T-helper 2 cell treated with Interferon-gamma antibody and Interleukin-4, amounts not matched to agents 5 μg/mL and 100 μg/mL, for 36 hours (primary cell): ENCODE data around the gene TJP3.

Experiments
- DNase-seq: peaks from one replicate; pipeline ENCODE4 v3.0.0; 2021; ENCODE audit warnings: low spot score
- H3K27ac Mint-ChIP-seq: one replicate; pipeline ENCODE4 v1.8.0; 2021; ENCODE audit warnings: mild to moderate bottlenecking, mixed read lengths
- H3K27me3 Mint-ChIP-seq: one replicate; pipeline ENCODE4 v1.8.0; 2021; ENCODE audit warnings: low read depth, mixed read lengths
- H3K36me3 Mint-ChIP-seq: one replicate; pipeline ENCODE4 v1.8.0; 2021; ENCODE audit warnings: low read depth, mixed read lengths
- H3K4me1 Mint-ChIP-seq: one replicate; pipeline ENCODE4 v1.8.0; 2021; ENCODE audit warnings: low read depth, mixed read lengths
- H3K4me3 Mint-ChIP-seq: one replicate; pipeline ENCODE4 v1.8.0; 2022; ENCODE audit warnings: mild to moderate bottlenecking, moderate library complexity, mixed read lengths
- H3K9me3 Mint-ChIP-seq: one replicate; pipeline ENCODE4 v1.8.0; 2021; ENCODE audit warnings: mixed read lengths

Gene TJP3

GRCh38 chr19:3723883-3724282, 15.7 kb downstream of the TJP3 start:
- H3K36me3 Mint-ChIP-seq, result no peaks in the 10 kb centered on the region
- DNase-seq, result no peak
- H3K4me3 Mint-ChIP-seq, result no peak overlapping the region
- H3K4me1 Mint-ChIP-seq, result peaks cover 2% of the 10 kb centered on the region
- peaks cover 39% of the 10 kb centered on the region for H3K27me3 Mint-ChIP-seq
- no peak overlapping the region for H3K27ac Mint-ChIP-seq
- no peaks in the 10 kb centered on the region for H3K9me3 Mint-ChIP-seq

GRCh38 chr19:3725121-3725520, 16.9 kb downstream of the TJP3 start:
- Mint-ChIP-seq H3K27ac (no peak overlapping the region), H3K4me1 (peaks cover 2% of the 10 kb centered on the region), H3K9me3 (no peaks in the 10 kb centered on the region), H3K4me3 (no peak overlapping the region), H3K36me3 (no peaks in the 10 kb centered on the region), H3K27me3 (peaks cover 32% of the 10 kb centered on the region)
- no peak for DNase-seq

DNA sequence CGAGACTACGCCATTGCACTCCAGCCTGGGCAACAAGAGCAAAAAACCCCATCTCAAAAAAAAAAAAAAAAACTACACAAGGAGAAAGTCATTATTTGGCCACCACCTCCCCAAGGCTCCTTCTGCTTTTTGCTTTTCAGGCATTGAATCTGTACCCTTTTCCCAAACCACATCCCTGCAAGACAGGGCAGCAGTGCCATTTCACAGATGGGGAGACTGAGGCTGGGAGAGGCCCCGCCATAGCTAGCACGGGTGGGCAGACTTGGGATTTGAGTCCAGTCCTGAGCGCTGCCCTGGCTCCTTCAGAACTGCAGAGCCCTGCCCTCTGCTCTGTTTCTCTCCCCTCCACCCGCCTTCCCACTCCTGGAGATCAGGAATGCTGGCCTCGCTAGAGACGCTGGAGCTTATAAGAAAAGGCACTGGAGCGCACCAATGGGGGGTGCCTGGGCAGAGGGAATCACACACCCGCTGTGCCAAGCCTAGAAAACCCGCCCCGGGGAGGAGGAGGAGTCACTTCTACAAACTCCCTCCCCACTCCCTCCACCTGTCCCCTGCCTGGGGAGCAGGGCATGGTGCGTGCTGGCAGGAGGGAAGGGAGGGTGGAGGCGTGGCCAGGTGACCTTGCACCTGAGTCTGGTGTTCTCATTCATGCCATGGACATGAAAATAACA, 17.6 kb downstream of the TJP3 start:
- H3K27me3 Mint-ChIP-seq, result peaks cover 26% of the 10 kb centered on the region
- H3K36me3 Mint-ChIP-seq, result no peaks in the 10 kb centered on the region
- no peak for DNase-seq
- H3K9me3 Mint-ChIP-seq, result no peaks in the 10 kb centered on the region
- no peak overlapping the region for H3K27ac Mint-ChIP-seq
- H3K4me3 Mint-ChIP-seq, result no peak overlapping the region
- H3K4me1 Mint-ChIP-seq, result peaks cover 2% of the 10 kb centered on the region

GRCh38 chr19:3730457-3730958, 22.3 kb downstream of the TJP3 start:
- DNase-seq, result no peak
- H3K4me1 Mint-ChIP-seq, result no peaks in the 10 kb centered on the region

DNA sequence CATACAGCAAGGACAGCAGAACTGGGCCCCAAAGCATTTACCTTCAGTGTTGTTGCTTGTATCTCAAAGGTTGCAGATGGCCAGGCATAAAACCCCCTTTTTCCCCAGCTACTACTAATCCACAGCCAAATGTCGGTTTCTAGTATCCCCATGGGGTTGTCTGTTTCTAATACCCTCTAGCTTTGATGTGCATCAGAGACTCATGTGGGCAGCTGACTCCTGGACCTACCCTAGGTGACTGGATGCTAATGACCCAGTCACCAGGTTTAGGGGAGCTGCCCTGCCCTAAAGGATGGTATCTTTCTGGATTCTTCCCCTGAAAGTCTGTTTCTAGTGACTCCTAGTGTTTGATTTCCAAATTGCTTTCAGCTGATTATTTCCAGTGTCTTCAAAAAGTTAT, 23.9 kb downstream of the TJP3 start:
- no peak overlapping the region for H3K27ac Mint-ChIP-seq
- no peaks in the 10 kb centered on the region for H3K36me3 Mint-ChIP-seq
- H3K27me3 Mint-ChIP-seq, result no peaks in the 10 kb centered on the region
- no peak for DNase-seq
- no peak overlapping the region for H3K4me3 Mint-ChIP-seq
- H3K4me1 Mint-ChIP-seq, result no peaks in the 10 kb centered on the region
- no peaks in the 10 kb centered on the region for H3K9me3 Mint-ChIP-seq

More at GRCh38 chr19:3730457-3730958, 22.3 kb downstream of the TJP3 start:
- Mint-ChIP-seq H3K27ac (no peak overlapping the region), H3K9me3 (no peaks in the 10 kb centered on the region), H3K36me3 (no peaks in the 10 kb centered on the region), H3K27me3 (no peaks in the 10 kb centered on the region), H3K4me3 (no peak overlapping the region)

DNA sequence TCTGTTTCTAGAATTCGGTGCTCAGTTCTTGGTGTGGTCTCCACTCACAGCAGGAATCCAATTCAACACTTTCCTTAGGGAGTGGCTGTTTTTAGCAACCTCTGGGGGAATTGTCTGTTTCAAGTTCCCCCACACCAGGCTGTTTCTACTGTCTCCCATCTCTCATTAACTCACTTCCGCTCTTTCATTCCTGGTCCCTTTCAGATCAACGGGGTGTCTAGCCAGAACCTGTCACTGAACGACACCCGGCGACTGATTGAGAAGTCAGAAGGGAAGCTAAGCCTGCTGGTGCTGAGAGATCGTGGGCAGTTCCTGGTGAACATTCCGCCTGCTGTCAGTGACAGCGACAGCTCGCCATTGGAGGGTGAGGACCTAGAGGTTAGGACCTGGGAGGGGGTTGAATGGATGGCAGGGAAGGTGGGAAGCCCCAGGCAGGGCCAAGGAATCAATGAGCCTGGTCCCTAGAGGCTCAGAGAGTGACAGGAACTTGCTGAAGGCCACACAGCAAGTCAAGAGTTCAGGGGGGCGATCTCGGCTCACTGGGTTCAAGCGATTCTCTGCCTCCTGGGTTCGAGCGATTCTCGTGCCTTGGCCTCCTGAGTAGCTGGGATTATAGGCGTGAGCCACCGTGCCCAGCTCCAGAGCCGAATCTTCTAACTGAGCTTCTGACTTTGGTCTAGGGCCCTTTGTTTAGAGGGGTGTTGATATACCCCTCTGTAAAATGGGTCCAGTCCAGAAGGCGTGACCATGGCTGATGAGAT, 25.5 kb downstream of the TJP3 start:
- H3K4me3 Mint-ChIP-seq, result no peak overlapping the region
- no peak overlapping the region for H3K27ac Mint-ChIP-seq
- no peak for DNase-seq
- H3K27me3 Mint-ChIP-seq, result no peaks in the 10 kb centered on the region
- H3K9me3 Mint-ChIP-seq, result no peaks in the 10 kb centered on the region
- H3K36me3 Mint-ChIP-seq, result no peaks in the 10 kb centered on the region
- no peaks in the 10 kb centered on the region for H3K4me1 Mint-ChIP-seq

- H3K27me3 Mint-ChIP-seq, result no peaks in the 10 kb centered on the region
- no peak for DNase-seq
- no peak overlapping the region for H3K4me3 Mint-ChIP-seq
- H3K27ac Mint-ChIP-seq, result no peak overlapping the region
- H3K36me3 Mint-ChIP-seq, result no peaks in the 10 kb centered on the region
- peaks cover under 1% of the 10 kb centered on the region for H3K4me1 Mint-ChIP-seq
- H3K9me3 Mint-ChIP-seq, result no peaks in the 10 kb centered on the region
Measured at GRCh38 chr19:3734310-3734600, 26.1 kb downstream of the TJP3 start.

GRCh38 chr19:3736106-3736724, 28.0 kb downstream of the TJP3 start:
- no peaks in the 10 kb centered on the region for H3K9me3 Mint-ChIP-seq
- no peaks in the 10 kb centered on the region for H3K36me3 Mint-ChIP-seq
- no peak overlapping the region for H3K27ac Mint-ChIP-seq
- no peak overlapping the region for H3K4me3 Mint-ChIP-seq
- H3K4me1 Mint-ChIP-seq, result peaks cover 3% of the 10 kb centered on the region
- no peaks in the 10 kb centered on the region for H3K27me3 Mint-ChIP-seq
- no peak for DNase-seq

- H3K27me3 Mint-ChIP-seq, result no peaks in the 10 kb centered on the region
- peaks cover 3% of the 10 kb centered on the region for H3K4me1 Mint-ChIP-seq
- H3K9me3 Mint-ChIP-seq, result no peaks in the 10 kb centered on the region
- no peaks in the 10 kb centered on the region for H3K36me3 Mint-ChIP-seq
- H3K27ac Mint-ChIP-seq, result no peak overlapping the region
- no peak for DNase-seq
- no peak overlapping the region for H3K4me3 Mint-ChIP-seq
Measured at GRCh38 chr19:3737487-3738205, 29.5 kb downstream of the TJP3 start.

DNA sequence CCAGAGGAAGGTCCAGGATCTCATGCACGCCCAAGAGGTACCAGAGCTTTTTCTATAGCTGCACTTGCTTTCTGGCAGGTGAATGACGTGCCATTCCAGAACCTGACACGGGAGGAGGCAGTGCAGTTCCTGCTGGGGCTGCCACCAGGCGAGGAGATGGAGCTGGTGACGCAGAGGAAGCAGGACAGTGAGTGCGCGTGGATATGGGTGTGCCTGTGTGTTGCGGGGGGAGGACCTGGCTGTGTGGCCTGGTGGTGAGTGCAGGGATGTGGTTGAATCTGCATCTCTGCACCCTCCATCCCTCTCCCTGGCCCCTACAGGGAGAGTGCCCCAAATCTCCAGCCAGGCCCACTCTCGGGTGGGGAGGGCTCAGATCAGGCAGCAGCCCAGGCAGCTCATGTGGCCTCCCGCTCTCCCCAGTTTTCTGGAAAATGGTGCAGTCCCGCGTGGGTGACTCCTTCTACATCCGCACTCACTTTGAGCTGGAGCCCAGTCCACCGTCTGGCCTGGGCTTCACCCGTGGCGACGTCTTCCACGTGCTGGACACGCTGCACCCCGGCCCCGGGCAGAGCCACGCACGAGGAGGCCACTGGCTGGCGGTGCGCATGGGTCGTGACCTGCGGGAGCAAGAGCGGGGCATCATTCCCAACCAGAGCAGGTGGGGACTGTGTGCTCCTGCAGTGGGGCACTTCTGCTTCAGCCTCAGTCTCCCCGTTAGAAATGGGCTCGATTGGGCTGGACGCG, 30.5 kb downstream of the TJP3 start:
- Mint-ChIP-seq H3K4me1 (peaks cover 3% of the 10 kb centered on the region), H3K9me3 (no peaks in the 10 kb centered on the region), H3K27me3 (no peaks in the 10 kb centered on the region), H3K4me3 (no peak overlapping the region), H3K27ac (peak overlapping the region; percentile 38), H3K36me3 (no peaks in the 10 kb centered on the region)
- no peak for DNase-seq

DNA sequence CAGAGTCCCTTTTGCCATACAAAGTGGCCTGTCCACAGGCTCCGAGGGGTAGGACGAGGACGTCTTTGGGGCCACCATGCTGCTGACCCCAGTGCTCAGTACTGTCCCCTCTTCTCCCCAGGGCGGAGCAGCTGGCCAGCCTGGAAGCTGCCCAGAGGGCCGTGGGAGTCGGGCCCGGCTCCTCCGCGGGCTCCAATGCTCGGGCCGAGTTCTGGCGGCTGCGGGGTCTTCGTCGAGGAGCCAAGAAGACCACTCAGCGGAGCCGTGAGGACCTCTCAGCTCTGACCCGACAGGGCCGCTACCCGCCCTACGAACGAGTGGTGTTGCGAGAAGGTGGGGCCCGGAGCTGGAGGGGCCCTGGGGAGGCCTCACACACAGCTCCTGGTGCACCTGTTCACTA, 32.2 kb downstream of the TJP3 start:
- Mint-ChIP-seq H3K27me3 (no peaks in the 10 kb centered on the region), H3K36me3 (no peaks in the 10 kb centered on the region), H3K9me3 (no peaks in the 10 kb centered on the region), H3K4me3 (no peak overlapping the region), H3K27ac (no peak overlapping the region), H3K4me1 (peaks cover 3% of the 10 kb centered on the region)
- no peak for DNase-seq

- no peak for DNase-seq
Measured at GRCh38 chr19:3743486-3743885, 35.3 kb downstream of the TJP3 start.

GRCh38 chr19:3745363-3746045, 37.3 kb downstream of the TJP3 start:
- Mint-ChIP-seq H3K27me3 (no peaks in the 10 kb centered on the region), H3K9me3 (no peaks in the 10 kb centered on the region), H3K36me3 (peaks cover 8% of the 10 kb centered on the region), H3K4me3 (no peak overlapping the region), H3K4me1 (no peaks in the 10 kb centered on the region), H3K27ac (no peak overlapping the region)
- no peak for DNase-seq

More at GRCh38 chr19:3743486-3743885, 35.3 kb downstream of the TJP3 start:
- H3K27me3 Mint-ChIP-seq, result no peaks in the 10 kb centered on the region
- H3K4me3 Mint-ChIP-seq, result no peak overlapping the region
- peaks cover 3% of the 10 kb centered on the region for H3K4me1 Mint-ChIP-seq
- no peaks in the 10 kb centered on the region for H3K36me3 Mint-ChIP-seq
- no peaks in the 10 kb centered on the region for H3K9me3 Mint-ChIP-seq
- H3K27ac Mint-ChIP-seq, result no peak overlapping the region
